ENCODE measurements around the gene JUP.

Gene JUP

DNA sequence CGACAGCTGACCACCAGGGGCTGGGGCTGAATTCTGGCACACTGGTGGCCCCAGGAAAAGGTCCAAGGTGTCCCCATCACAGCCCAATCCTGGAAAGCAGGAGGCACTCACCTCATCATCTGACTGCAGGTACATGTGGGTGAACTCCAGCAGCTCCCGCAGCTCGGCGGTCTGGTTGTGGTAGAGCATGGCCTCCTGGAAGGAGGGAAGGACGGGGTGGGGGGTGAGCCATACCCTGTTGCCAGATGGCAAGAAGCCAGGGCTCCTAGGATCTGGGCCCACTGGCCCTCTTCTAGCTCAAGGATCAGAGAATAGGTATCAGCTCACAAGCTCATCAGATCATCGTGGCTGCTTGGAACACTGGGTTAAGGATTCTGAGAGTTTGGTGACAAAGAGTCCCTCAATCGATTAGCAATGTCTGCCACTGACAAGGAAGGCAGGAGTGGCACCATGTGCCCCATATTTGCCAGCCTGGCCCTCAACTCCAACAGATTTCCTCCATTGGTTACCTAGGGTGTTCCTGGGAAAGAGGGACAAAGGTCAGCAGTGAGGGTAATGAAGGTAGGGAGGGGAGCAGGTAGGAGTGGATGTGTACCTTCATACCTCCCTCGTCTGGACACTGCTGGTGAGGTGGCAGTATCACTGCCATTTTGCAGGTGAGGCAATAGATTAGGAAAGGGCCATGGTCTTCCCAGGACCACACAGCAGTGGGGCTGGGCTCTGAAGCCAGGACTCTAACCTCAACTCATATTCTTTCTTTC lies 20.4 kb upstream of the JUP start:
- FAIRE-seq = no peak

DNA sequence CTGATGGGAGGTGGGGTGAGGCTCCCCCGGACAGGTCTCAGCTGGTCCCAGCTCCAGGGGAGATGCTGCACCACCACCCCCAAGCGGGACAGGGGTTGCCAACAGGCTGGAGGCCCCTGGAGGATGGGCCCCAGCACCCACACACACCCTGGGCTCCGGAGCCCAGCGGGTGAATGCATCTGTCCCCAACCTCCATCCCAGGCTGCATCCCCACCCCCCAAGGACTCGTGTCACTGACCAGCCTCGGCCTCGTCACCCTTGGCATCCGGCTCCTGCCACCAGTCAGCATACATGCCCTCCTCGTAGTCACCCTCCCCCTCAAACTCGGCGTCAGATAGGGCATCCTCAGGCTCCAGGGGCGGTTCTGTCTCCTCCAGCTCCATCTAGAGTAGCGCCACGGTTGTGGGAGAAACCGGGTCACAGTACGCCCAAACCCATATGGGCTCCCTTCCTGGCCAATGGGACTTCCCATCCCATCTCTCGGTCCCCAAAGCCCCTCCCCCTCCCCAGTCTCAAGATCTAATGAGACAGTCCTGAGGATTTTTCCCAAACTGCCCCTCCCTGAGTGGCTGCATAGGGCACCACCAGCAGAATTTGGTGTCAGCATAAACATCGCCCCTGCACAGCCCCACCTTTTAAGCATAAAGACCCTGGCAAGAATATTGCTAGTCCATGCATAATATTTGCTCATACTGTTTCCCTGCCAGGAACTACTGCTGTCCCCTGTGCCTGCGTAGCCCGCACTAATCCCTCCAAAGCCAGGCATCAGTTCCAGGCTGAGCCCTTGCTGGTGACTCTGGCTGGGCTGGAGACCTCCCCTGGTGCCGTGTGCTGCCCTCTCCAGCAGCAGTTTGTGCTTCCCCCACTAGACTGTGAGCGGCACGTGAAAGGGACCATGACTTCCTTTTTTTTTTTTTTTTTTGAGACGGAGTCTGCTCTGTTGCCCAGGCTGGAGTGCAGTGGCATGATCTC lies 16.8 kb upstream of the JUP start:
- no peak for FAIRE-seq

DNA sequence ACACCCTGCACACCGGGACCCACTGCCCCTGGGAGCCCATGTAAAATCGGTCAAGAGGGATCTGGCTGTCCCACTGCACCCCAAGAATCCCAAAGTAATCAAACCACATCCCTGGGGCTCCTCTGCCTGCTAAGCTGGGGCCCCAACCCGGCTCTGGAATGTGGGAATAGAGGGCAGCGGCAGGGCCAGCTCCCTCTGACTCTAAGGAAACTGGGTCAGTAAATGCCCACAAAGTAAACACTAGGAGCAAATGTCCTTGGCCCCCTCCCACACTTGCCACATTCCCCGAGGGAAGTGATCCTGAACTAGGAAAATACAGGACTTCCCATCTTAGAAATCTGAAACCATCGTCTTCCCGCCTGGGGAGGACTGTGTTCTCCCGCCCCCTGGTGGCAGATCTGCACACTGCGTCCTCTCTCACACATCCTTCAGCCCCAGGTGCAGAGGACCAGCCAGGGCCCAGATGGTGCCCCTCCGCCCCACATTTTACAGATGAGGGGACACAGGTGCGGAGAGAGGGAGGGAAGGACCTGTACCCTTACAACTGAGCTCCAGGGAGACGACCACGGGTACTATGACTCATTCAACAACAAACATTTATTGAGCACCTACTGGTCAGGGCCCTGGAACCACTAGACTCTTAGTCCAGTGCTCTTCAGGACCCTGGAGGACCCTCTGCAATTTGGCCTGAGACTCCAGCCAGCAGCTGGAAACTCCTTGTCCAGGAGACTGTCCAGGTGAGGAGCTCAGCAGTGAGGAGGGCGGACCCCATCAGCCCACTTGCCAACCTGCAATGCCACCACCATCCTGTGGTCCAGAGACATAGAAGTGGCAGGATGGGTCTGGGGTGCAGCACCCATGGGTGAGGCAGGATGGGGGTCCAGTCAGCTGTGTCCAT lies 15.1 kb upstream of the JUP start:
- peak; percentile 82 for FAIRE-seq

DNA sequence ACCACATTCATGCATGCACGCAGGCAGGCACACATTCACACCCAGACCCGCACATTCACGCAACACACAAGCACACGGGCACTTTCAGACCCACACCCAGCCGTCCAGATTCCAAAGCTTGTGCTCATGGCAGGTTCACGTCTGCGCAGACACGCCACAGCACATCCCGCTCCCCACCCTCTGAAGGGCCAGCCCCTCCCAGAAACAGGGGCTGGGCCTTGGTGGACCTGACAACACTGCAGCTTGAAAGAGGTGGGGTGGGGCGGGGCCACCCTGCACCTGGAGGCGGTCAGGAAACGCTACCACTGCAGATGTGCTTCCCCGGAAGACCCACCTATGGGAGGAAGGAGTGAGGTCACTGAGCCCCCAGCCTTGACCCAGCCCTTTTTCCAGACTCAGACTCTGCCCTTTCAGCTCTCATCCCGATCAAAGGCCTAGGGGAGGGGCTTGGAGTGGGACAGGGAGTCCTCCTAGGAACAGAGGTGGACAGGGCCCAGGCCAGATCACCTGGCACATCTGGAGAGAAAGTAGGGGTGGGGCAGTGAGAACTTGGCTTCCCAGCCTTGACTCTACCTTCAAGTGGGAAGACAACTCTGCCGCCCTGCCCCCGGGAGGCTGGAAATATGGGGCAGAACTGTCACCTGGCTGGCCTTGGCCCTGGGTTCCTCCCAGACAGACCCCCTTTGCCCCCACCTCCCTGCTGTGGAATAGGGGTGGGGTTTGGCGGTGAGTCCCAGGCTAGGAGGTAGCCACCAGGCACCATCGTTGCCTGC lies 14.3 kb upstream of the JUP start:
- no peak for FAIRE-seq

DNA sequence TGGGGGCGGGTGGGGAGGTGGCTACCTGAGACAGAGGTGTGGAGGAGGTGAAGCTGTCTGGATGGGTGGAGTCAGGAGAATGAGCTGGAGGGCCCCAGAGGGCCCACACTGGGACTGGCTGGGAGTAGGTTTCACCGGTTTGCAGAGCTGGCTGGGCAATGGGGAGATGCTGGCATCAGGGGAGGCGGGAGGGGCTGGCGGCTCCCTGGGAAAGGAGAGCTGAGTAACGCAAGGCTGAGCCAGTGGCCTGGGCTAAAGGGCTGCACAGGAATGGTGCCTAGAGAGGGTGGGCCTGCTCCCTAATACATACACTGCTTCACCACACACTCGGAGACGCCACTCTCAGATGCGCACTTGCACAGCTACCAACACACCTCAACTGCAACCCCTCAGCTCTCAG lies 12.9 kb upstream of the JUP start:
- FAIRE-seq = no peak

DNA sequence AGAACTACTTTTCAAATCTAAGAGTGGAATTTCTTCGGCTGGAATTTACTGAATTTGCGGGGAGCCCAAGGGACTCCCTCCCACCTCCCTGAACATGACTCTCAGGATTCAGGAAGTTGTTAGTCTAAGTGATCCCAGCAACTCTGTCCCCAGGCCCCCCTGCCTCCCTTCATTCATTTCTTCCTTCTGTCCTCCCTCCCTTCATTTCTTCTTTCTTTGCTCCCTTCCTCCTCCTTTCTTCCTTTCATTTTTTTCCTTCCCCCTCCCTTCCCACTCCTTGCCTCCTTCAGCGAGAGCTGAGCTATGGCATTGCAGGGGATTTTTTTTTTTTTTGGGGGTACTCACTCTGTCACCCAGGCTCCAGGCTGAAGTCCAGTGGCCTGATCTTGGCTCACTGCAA lies 10.9 kb upstream of the JUP start:
- no peak for FAIRE-seq

DNA sequence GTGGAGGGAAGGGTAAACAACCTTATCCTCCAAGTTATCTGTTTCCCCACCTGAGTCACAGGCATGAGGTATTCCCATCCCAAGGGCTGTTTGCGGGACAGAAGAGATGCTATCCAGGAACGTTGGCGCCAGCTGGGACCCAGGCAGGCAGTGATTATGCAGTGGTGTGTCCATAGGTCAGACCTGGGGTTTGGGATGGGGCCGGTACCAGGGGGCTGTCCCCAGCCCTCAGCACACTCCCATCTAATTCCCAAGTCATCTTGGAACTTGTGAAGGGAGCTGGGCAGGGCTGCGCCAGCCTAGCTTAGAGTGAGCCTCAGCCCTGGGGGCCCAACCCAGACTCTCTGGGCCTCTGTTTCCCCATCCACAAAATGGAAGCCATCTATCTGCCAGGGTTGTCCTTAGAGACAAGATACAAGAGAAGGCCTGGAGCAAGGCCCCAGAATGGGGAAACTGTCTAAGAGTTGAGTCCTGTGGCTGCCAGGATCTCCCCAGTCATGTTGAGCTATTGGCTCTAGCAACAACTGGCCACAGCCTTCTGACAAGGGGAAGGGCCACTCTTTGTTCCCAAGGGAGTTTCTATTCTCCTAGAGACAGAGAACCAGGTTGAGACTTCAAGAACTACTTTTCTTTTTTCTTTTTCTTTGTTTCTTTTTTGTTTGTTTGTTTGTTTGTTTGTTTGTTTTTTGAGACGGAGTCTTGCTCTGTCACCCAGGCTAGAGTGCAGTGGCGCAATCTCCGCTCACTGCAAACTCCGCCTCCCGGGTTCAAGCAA lies 9.8 kb upstream of the JUP start:
- FAIRE-seq = no peak

DNA sequence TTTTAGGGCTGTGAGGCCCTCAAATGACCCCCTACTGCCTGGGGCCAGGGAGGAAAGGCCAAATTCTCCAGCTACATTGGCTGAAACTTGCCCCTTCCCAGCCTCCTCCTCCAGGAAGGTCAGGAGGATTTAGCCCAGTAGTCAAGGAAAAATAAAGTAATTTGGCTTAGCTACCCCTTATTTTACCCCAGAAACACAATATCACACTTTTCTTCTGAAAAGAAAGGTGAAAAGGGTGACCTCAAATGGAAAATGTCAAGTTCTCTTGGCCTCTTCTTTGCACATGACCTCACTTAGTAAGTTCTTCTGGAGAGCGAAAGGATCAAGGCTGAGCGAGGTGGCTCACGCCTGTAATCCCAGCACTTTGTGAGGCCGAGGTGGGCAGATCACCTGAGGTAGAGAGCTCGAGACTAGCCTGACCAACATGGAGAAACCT lies 8.0 kb upstream of the JUP start:
- no peak for FAIRE-seq

DNA sequence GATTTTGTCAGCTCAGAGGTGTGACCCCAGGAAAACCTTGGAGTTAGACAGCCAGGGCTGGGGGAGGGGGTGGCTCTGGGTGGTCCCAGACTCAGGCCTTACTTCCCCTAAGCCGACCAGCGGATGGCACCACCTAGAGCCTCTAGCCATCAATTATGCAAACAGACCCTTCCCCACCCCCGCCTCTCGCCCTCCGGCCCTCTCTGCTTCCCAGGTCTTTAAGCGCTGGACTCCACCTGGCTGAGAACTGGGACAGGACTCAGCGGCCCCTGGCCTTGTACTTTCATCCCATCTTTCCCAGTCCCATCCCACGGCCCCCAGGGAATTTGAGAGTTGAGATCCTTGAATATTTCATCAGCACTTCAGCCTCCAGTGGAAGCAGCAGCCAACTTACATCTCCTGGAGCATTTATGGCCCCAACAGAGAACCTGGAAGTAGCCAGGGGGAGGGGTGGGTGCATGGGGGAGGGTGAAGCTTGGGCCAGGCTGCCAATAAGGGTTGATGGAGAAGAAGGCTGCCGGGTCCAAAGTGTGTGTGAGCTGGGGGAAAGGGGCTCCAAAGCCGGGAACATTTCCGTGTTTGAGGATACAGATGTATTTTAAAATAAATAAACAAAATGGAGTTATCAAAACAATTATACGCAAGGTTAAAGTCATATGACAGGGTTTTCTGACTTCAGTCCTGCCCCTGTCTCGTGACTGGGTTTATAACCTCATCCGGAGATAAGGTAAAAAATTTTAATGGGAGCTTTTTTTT lies 7.5 kb upstream of the JUP start:
- no peak for FAIRE-seq

DNA sequence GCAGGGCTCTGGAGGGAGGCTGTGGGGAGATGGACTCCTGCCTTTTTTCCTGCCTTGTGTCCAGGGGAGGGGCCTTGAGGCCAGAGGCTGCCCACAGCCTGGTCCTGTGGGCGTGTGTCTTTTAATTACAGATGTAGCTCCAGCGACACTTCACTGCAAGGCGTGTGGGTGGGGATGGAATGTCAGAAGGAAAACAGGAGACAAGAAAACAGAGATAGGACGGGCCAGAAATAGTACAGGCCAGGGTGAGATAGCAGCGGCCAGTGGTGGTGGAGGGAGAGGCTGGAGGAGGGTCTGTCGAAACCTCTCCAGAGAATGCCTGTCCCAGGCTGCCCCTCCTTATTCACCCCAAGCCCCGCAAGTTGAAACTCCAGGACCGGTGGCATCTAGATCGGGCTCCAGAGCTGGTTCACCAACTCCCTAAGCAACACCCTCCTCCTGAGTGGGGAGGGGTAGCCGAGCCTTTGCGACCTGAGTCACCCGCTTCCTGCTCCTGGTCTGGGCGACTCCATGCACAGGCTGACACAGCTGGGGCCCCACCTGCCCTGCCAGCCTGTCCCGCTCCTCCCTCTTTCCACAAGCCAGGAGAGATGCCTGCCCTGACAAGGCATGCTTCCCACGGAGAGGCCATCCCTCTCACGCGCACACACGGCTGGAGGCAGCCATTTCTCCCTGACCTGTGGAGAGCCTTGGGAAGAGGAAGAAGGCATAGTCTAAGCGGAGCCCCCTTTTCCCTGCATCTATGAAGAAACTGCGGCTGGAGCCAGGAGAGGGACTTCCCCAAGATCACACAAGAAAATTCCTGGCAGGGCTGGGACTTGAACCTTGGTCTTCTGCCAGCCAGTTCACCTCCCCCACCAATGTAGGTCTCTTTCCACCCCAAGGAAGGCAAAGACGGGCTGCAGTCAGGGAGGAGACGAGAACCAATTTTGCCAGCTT lies 6.6 kb upstream of the JUP start:
- no peak for FAIRE-seq

DNA sequence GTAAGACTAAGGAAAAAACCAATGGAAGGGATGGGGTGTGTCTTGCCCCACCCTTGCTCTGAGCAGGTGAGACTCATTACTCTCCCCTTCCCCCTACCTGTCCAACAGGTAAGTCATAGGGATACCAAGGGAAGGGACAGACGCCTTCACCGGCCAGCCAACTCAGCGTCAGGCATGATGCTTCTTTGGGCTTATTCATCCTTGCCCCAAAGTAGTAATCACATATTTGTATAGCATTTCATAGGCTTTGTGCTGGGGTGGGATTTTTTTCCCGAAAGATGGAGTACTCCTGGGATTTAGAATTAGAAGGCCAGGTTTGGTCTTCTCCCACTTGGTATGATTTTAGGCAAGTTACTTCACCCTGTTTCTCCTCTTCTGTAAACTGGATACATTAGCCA lies 509 bp upstream of the JUP start:
- FAIRE-seq = no peak

DNA sequence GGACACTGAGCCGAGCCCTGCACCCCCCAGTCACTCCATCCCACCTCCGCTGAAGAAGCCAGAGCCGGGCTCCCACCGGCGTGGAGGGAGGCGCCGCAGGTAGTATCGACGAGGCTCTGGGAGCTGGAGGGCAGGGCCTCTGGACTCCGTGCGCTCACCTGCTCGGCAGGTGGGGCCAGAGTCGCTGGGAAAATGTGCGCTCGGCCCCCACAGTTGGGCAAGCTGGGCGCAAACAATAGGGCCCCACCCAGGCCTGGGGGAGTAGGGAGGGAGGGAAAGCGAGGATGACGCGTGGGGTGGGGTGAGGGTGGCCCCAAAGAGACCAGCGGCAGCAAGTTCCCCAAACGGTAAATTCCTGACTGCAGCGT lies 668 bp downstream of the JUP start:
- FAIRE-seq = no peak

DNA sequence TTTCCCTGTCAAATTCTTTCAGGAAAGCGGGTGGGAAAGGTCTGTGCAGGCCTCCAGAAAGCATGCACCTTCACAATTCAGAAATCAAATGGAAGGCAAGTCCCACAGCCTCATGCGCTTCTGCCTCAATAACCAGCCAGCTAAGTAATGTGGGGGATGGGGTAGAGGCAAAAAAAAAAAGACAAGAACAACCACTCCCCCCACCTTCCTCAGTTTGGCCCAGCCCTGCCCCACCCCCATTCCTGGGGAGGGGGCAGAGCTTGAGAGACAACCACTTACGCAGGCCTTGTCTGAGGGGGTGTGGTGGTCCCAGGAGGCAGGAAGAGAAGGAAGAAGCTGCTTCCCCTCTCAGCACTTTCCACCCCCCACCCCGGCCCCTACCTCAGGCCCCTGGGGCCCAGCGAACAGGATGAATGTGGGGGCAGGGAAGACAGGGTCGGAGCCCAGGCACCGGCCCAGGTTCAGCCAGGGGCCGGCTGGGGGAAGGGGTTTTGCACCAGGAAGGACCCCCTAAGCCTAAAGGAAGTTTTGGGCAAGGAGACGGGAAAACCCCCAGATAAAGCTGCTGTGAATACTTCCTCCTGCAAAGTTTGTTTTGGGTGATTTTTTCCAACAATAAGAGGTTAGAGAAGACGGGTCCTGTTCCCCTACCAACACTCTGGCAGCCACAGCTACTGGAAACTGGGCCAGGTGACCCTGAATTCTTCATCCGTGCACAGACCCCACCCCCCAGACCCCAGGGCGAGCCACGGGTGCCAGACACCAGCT lies 1.2 kb downstream of the JUP start:
- FAIRE-seq = no peak

DNA sequence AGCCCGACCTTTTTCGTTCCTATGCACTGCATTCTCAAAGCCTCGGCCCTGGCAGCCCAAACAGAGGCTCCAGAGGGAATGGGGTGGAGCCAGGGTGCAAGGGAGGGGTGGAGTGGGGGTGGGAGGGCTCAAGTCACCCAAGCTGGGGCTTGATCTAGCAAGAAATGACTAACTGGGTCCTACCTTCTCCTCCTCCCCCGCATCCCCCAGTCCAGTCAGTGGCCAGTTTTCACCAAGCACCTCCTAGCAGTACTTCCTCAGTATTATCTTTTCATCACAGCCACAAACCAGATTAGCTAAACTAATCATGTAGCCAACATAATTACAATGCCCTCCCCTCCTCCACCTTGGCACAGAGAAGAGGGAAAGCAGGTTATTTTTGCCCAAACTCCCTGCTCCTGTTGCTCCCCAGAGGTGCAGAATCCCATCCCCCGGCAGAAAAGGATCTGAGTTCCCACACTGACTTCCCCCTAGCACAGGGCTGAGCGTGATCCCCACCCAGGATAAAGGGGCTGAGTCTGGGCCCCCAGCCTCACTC lies 2.2 kb downstream of the JUP start:
- no peak for FAIRE-seq

DNA sequence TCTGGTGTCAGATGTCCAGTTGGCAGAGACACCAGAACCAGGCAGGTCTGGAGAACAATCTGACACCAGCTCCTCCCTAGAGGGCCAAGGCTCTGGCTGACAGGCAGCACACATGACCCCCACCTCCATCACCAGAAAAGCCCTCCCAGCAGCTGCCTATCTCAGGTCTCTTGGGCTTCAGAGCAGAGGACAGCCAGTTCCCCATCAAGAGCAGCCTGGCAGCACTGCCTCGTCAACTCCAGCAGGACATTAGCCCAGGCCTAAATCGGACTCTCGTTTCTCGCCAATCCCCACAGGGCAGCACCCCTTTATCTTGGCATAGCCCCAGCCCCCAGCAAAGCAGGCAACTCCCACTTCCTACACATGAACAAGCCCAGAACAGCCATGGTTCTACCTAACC lies 4.4 kb downstream of the JUP start:
- FAIRE-seq = no peak

DNA sequence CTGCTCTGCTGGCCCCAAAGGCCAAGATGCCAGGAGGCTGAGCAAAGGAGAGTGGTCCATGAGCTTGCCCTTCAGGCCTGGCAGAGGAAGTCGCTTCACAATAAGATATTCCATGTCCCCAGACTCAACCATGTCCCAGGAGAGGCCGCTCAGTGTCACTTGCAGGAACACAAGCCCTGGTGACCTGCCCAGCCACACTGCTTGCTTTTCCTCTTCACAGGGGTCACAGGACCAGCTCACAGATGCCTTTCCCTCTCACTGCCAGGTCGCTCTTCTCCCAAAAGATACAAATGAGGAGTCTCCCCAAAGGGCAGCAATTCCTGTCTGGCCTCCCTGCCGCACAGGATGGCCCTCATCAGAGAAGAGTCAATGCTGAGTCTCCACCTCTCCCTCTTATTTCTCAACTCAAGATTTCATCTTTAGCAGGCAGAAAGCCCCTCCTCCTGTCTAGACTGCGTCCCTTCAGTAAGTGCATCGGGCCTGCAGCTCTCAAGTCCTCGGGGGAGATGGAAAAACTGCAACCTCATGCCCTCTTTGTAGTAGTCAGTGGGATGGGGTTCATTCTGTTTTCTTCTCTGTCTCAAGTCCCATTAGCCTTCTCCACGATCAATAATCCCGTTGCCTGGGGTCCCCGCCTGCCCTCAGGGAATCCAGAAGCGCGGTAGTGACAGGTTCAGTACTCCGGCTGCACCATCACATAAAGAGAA lies 5.0 kb downstream of the JUP start:
- no peak for FAIRE-seq

DNA sequence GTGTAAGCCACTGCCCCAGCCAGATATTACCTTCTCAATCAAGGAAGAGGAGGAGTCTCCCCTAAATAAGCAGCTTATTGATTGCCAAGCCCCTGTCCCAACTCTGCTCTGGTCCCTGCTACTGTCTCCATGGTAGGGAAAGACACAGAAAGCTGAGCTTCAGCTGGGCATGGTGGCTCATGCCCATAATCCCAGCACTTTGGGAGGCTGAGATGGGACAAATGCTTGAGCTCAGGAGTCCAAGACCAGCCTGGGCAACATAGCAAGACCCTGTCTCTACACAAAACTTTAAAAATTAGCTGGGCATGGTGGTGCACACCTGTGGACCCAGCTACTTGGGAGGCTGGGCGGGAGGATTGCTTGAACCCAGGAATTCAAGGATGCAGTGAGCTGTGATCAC lies 6.6 kb downstream of the JUP start:
- FAIRE-seq = no peak
